DND-41 (cell line): ENCODE measurements around the gene CDK12.
"Not testable (repeated sequence)": the region's sequence is repeated elsewhere in the genome, so short reads cannot be mapped to it uniquely, and the experiment has no call there.

Source experiments
- CTCF ChIP-seq: IDR thresholded peaks from 2 replicates; pipeline ENCODE4 v1.5.1; 2012; ENCODE audit warnings: borderline replicate concordance, low read length, moderate library complexity, mild to moderate bottlenecking; ENCODE audit not compliant: poor library complexity, severe bottlenecking; ENCODE audit errors: extremely low read depth
- EZH2 ChIP-seq: IDR thresholded peaks from 3 replicates; pipeline ENCODE4 v1.6.1; 2012; ENCODE audit warnings: borderline replicate concordance, low read depth, mild to moderate bottlenecking, moderate library complexity, low read length, inconsistent platforms; ENCODE audit not compliant: severe bottlenecking

- TF ChIP-seq CTCF, EZH2: not testable (repeated sequence)
These were observed 21.4 kb upstream of the CDK12 start for GRCh38 chr17:39439868-39440267.
